Keratinocyte (primary cell): ENCODE data around the gene TOLLIP.

Experiments used
- EZH2 ChIP-seq: IDR thresholded peaks from one replicate; pipeline ENCODE4 v1.6.1; 2012; ENCODE audit warnings: inconsistent platforms, mild to moderate bottlenecking, low read length, moderate library complexity
- TF ChIP-seq, protein P1 (sequence below), 3 experiments: IDR thresholded peaks in 1 of 3; conservative IDR thresholded peaks in 1 of 3; optimal IDR thresholded peaks in 1 of 3; 2 replicates in 2 of 3; 3 replicates in 1 of 3; pipeline versions ENCODE3 to v1.5.1; 2011; ENCODE audit warnings: low read length in 3 of 3, mild to moderate bottlenecking in 3 of 3, moderate library complexity in 2 of 3, control low read depth in 1 of 3, inconsistent platforms in 1 of 3; ENCODE audit not compliant: insufficient read depth in 2 of 3; ENCODE audit errors: extremely low read depth in 1 of 3

DNA sequence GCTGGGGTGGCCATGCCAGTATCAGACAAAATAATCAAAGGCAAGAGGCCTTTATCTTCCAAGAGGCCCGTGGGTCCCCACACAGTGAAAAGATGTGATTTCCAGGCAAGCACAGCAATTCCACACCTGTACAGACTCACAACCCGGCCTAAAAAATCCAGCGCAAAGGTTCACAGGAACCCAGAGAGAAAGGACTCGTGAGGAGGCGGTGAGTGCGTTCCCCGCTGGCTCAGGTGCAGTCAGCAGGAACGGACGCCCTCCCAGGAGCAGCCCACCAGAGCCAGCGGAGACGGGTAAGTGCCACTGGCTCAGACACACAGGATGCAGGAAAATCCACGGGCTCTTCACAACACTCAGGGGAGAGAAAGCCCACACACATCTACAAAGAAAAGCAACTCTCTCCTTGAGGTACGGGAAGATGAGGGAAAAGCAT, 4.4 kb downstream of the TOLLIP start:
- TF ChIP-seq, protein P1, sequence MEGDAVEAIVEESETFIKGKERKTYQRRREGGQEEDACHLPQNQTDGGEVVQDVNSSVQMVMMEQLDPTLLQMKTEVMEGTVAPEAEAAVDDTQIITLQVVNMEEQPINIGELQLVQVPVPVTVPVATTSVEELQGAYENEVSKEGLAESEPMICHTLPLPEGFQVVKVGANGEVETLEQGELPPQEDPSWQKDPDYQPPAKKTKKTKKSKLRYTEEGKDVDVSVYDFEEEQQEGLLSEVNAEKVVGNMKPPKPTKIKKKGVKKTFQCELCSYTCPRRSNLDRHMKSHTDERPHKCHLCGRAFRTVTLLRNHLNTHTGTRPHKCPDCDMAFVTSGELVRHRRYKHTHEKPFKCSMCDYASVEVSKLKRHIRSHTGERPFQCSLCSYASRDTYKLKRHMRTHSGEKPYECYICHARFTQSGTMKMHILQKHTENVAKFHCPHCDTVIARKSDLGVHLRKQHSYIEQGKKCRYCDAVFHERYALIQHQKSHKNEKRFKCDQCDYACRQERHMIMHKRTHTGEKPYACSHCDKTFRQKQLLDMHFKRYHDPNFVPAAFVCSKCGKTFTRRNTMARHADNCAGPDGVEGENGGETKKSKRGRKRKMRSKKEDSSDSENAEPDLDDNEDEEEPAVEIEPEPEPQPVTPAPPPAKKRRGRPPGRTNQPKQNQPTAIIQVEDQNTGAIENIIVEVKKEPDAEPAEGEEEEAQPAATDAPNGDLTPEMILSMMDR (optimal IDR thresholded peaks at IDR 0.05 in 1 of 3, IDR thresholded peaks at IDR 0.05 in 1 of 3, conservative IDR thresholded peaks at IDR 0.05 in 1 of 3; ENCODE audit: extremely low read depth in 1 of 3, insufficient read depth in 2 of 3, low read length in 3 of 3), result no peak
- TF ChIP-seq EZH2, result no peak
